Thyroid gland (tissue), 4 donors: ENCODE measurements around the gene NAA60. TPM values are rescaled to one million over a fixed set of nuclear protein-coding genes. Genes with fewer than 3 reads are reported as not detected.

Experiments
- DNase-seq, 2 donors: peaks; one replicate each; pipeline ENCODE4 v3.0.0-alpha.2; 2019
- H3K27ac ChIP-seq, 3 donors: fragments of 200-600 bp; sonication (generic); 1 replicate in 2 of 3; 2 replicates in 1 of 3; pipeline ENCODE4 v1.5.1; 2016 to 2019; ENCODE audit warnings: mild to moderate bottlenecking in 1 of 3, moderate library complexity in 1 of 3
- H3K27me3 ChIP-seq: fragments of 200-600 bp; sonication (generic); one replicate; pipeline ENCODE4 v1.5.1; 2019
- H3K36me3 ChIP-seq, 2 donors: fragments of 200-600 bp; sonication (generic); one replicate each; pipeline ENCODE4 v1.5.1; 2016 to 2019
- H3K4me1 ChIP-seq, 2 donors: fragments of 200-600 bp; sonication (generic); one replicate each; pipeline ENCODE4 v1.5.1; 2017 to 2019
- H3K4me3 ChIP-seq, 3 donors: fragments of 200-600 bp; sonication (generic); replicated peaks in 1 of 3; 1 replicate in 2 of 3; 2 replicates in 1 of 3; pipeline ENCODE4 v1.5.1; 2016; ENCODE audit warnings: mild to moderate bottlenecking in 1 of 3
- H3K9me3 ChIP-seq: fragments of 200-600 bp; sonication (generic); one replicate; pipeline ENCODE4 v1.5.1; 2017
- CTCF ChIP-seq, 6 experiments: fragments of 200-600 bp in 3 of 6; fragments of 450-650 bp in 3 of 6; sonication (generic) in 3 of 6; IDR thresholded peaks; one replicate each; pipeline ENCODE4 v1.5.1; 2016 to 2019; ENCODE audit warnings: antibody characterized with exemption in 6 of 6, mild to moderate bottlenecking in 2 of 6, inconsistent platforms in 1 of 6, moderate library complexity in 1 of 6
- POLR2A ChIP-seq, 2 donors: fragments of 450-650 bp; IDR thresholded peaks; one replicate each; pipeline ENCODE4 v1.6.1; 2017; ENCODE audit warnings: antibody characterized with exemption in 2 of 2, mild to moderate bottlenecking in 2 of 2, moderate library complexity in 1 of 2
- WGBS, 2 donors: methylation state at CpG; one replicate each; pipeline ENCODE4 v1.1.5; 2017; 5-methylcytosine and 5-hydroxymethylcytosine counted together
- intact Hi-C: fragments of 100-400 bp; cut with DNase I; formaldehyde crosslinking; loops from one replicate; pipeline ENCODE4 v1.15.1; 2023
- total RNA-seq, 4 donors: library from RNA; depleted of rRNA; stranded (reverse); fragments of >200 nt; gene quantifications; one replicate each; pipeline ENCODE4 v1.2.3, GENCODE V29; 2016

The NAA60 gene
- total RNA-seq: 10 to 100 TPM; 22.7 to 42.2 (median 31.0) TPM

GRCh38 chr16:3443108-3444031 is at the start of gene NAA60, which contains the start of gene ZNF597:
TSS of gene NAA60 (plus strand) at chr16:3443680. CDS start at chr16:3476228, 32,548 bp downstream.
TSS of gene ZNF597 (minus strand) at chr16:3443504. CDS start at chr16:3443153, 351 bp downstream.
- TF ChIP-seq CTCF (IDR thresholded peaks at IDR 0.05) (no peak), POLR2A (IDR thresholded peaks at IDR 0.05) (peak in 1 of 2 donors; percentile 48)
- peak; percentile 83 to 84 for DNase-seq
- H3K4me1 ChIP-seq: peaks cover 6 to 7% of the 10 kb centered on the region in 2 donors
- intact Hi-C loops: no loop called here
- peak within 1 kb of the TSS in 1 of 3 donors; percentile 61 for H3K27ac ChIP-seq
- H3K27me3 ChIP-seq: no peaks in the 10 kb centered on the region
- no peaks in the 10 kb centered on the region for H3K36me3 ChIP-seq
- 56 to 57% methylated on average over 56 to 61 of the region's 61 CpGs for WGBS, 2 donors
- no peaks in the 10 kb centered on the region for H3K9me3 ChIP-seq
- peak within 1 kb of the TSS; percentile 6 to 51 (median 12) for H3K4me3 ChIP-seq

- Histone ChIP-seq H3K27me3 (no peaks in the 10 kb centered on the region), H3K4me1 (peaks cover 12 to 18% of the 10 kb centered on the region in 2 donors), H3K9me3 (no peaks in the 10 kb centered on the region), H3K36me3 (peaks cover 21 to 31% of the 10 kb centered on the region in 2 donors), H3K27ac (peak overlapping the region in 2 of 3 donors; percentile 73 to 76), H3K4me3 (peak overlapping the region; percentile 68 to 78 (median 70))
- WGBS, 2 donors: 0 to 1% methylated on average over 13 to 18 of the region's 18 CpGs
- TF ChIP-seq POLR2A (IDR thresholded peaks at IDR 0.05) (no peak), CTCF (IDR thresholded peaks at IDR 0.05) (no peak)
- no peak for DNase-seq
- intact Hi-C loops: no loop called here
Observed at GRCh38 chr16:3400446-3400778, 43.1 kb upstream of the NAA60 start.

GRCh38 chr16:3400779-3401688 is 42.4 kb upstream of the NAA60 start, which contains the start of the genes ZNF174 and ZSCAN32:
TSS of gene ZNF174 (plus strand) at chr16:3401215. CDS start at chr16:3402005, 790 bp downstream.
TSS of gene ZSCAN32 (minus strand) at chr16:3401004. CDS start at chr16:3397557, 3,447 bp downstream.
- intact Hi-C loops: no loop called here
- TF ChIP-seq CTCF (IDR thresholded peaks at IDR 0.05) (no peak), POLR2A (IDR thresholded peaks at IDR 0.05) (peak in 1 of 2 donors; percentile 72)
- H3K27me3 ChIP-seq: no peaks in the 10 kb centered on the region
- 0 to 1% methylated on average over 28 to 38 of the region's 95 CpGs for WGBS, 2 donors
- H3K36me3 ChIP-seq: peaks cover 25 to 35% of the 10 kb centered on the region in 2 donors
- no peaks in the 10 kb centered on the region for H3K9me3 ChIP-seq
- peaks cover 12 to 18% of the 10 kb centered on the region in 2 donors for H3K4me1 ChIP-seq
- H3K4me3 ChIP-seq: peak within 1 kb of the TSS; percentile 68 to 78 (median 70)
- peak within 1 kb of the TSS in 2 of 3 donors; percentile 73 to 76 for H3K27ac ChIP-seq
- peak; percentile 99 for DNase-seq

- Histone ChIP-seq H3K9me3 (no peaks in the 10 kb centered on the region), H3K4me3 (peak overlapping the region; percentile 20 to 78 (median 70)), H3K27me3 (no peaks in the 10 kb centered on the region), H3K27ac (peak overlapping the region in 2 of 3 donors; percentile 44 to 63), H3K4me1 (peaks cover 12 to 18% of the 10 kb centered on the region in 2 donors), H3K36me3 (peaks cover 28 to 32% of the 10 kb centered on the region in 2 donors)
- 28 to 29% methylated on average over 15 to 17 of the region's 17 CpGs for WGBS, 2 donors
- DNase-seq: no peak
- intact Hi-C loops: no loop called here
- no peak for TF ChIP-seq CTCF (IDR thresholded peaks at IDR 0.05)
- no peak for TF ChIP-seq POLR2A (IDR thresholded peaks at IDR 0.05)
Observed at GRCh38 chr16:3401719-3402397, 41.6 kb upstream of the NAA60 start.
